Heart right ventricle (tissue), 16 donors: ENCODE measurements around the gene CABCOCO1. TPM values are rescaled to one million over a fixed set of nuclear protein-coding genes. Genes with fewer than 3 reads are reported as not detected.

Experiments used
- ATAC-seq, 8 donors: fragments of 200-7000 bp; cut with Tn5 transposase; one replicate each; pipeline ENCODE4 v1.9.1; 2020; ENCODE audit warnings: mild to moderate bottlenecking in 8 of 8, moderate library complexity in 8 of 8, moderate number of reproducible peaks in 1 of 8
- DNase-seq, 2 donors: peaks; one replicate each; pipeline ENCODE4 v3.0.0-alpha.2; 2020
- H3K27ac ChIP-seq, 10 donors: fragments of 200-600 bp; sonication (generic) in 2 of 10; one replicate each; pipeline versions ENCODE4 v1.5.0 to v1.8.0; 2020 to 2022; ENCODE audit warnings: mild to moderate bottlenecking in 3 of 10
- H3K27me3 ChIP-seq, 7 donors: fragments of 200-600 bp; one replicate each; pipeline ENCODE4 v1.8.0; 2021 to 2022; ENCODE audit warnings: mild to moderate bottlenecking in 2 of 7
- H3K36me3 ChIP-seq, 9 donors: fragments of 200-600 bp; sonication (generic) in 1 of 9; one replicate each; pipeline versions ENCODE4 v1.5.0 to v1.8.0; 2020 to 2022; ENCODE audit warnings: mild to moderate bottlenecking in 2 of 9
- H3K4me1 ChIP-seq, 9 donors: fragments of 200-600 bp; sonication (generic) in 1 of 9; one replicate each; pipeline versions ENCODE4 v1.5.0 to v1.8.0; 2020 to 2022; ENCODE audit warnings: mild to moderate bottlenecking in 4 of 9
- H3K4me3 ChIP-seq, 10 donors: fragments of 200-600 bp; sonication (generic) in 2 of 10; one replicate each; pipeline versions ENCODE4 v1.5.0 to v1.8.0; 2020 to 2022; ENCODE audit warnings: mild to moderate bottlenecking in 7 of 10, moderate library complexity in 2 of 10
- H3K9me3 ChIP-seq, 11 donors: fragments of 200-600 bp in 10 of 11; sonication (generic) in 2 of 11; one replicate each; pipeline versions ENCODE4 v1.5.0 to v1.8.0; 2013 to 2022; ENCODE audit warnings: mild to moderate bottlenecking in 2 of 11, control low read depth in 1 of 11, moderate library complexity in 1 of 11
- WGBS, 2 donors: extraction: QIAGEN DNeasy Blood & Tissue Kit; methylation state at CpG; one replicate each; pipeline ENCODE4 v1.1.7; 2013; ENCODE audit warnings: inconsistent platforms in 1 of 2; 5-methylcytosine and 5-hydroxymethylcytosine counted together
- intact Hi-C, 10 donors: fragments of 100-400 bp; cut with DNase I; formaldehyde crosslinking; loops; one replicate each; pipeline versions ENCODE4 v1.11.1 to v1.14.2; 2022
- polyA plus RNA-seq, 2 donors: library from polyadenylated mRNA; stranded (reverse); fragments of 200-250 nt; gene quantifications; one replicate each; pipeline ENCODE4 v1.2.3, GENCODE V29; 2013
- total RNA-seq, 10 donors: library from RNA; stranded (reverse); fragmentation: NEBNext Ultra II Directional in 3 of 10; extraction: Animal tissue kit (Norgen Biotek cat#: 25700) in 3 of 10; gene quantifications; one replicate each; pipeline versions ENCODE4 v1.2.1 to v1.2.4, GENCODE V29; 2021 to 2023
- TF ChIP-seq, protein P1 (sequence below), 9 donors: fragments of 200-600 bp; sonication (generic) in 2 of 9; IDR thresholded peaks; one replicate each; pipeline versions ENCODE4 v1.5.0 to v1.8.0; 2021 to 2022; ENCODE audit warnings: antibody characterized with exemption in 9 of 9, mild to moderate bottlenecking in 5 of 9, moderate library complexity in 1 of 9
- donor health status: Arrhythmogenic right ventricular cardiomyopathy.
- donor health status: ischemic (EF 13 %, LVEDD 7.1; RV severe dilation, severe dysfunction).
- donor health status: healthy with polysubstance abuse.
- donor health status: DM: no; HTN: yes; CAD: no.
- donor health status: DM: no; HTN: no; CAD: no.
- donor health status: ischemic (EF 25% LVEDD 6.9; RV normal size, moderate dysfunction).
- donor health status: ischemic (EF 25% LVEDD 5.7; RV mildly dilated, moderate dysfunction).
- donor health status: healthy.
- donor health status: DM: yes; HTN: yes; CAD: no.
- donor health status: Ischemic cardiomyopathy.
- donor health status: ischemic (EF 35%, LVEDD 5.7; RV mildly dilated, moderate dysfunction).
- donor health status: nonischemic (EF 11% LVEDD 7.7; RV severe dilation, severe dysfunction).
- donor health status: DM: yes; HTN: yes; CAD: no.
- donor health status: PGD.
- donor health status: ischemic (EF 29% LVEDD 5.4; RV normal size, mild dysfunction).
- donor health status: nonischemic (EF 23%, LVEDD 6.1; RV moderate dilation, normal function).

The CABCOCO1 gene
- total and polyA plus RNA-seq, 12 donors = 0.03 to 0.15 TPM; not detected in 10

DNA sequence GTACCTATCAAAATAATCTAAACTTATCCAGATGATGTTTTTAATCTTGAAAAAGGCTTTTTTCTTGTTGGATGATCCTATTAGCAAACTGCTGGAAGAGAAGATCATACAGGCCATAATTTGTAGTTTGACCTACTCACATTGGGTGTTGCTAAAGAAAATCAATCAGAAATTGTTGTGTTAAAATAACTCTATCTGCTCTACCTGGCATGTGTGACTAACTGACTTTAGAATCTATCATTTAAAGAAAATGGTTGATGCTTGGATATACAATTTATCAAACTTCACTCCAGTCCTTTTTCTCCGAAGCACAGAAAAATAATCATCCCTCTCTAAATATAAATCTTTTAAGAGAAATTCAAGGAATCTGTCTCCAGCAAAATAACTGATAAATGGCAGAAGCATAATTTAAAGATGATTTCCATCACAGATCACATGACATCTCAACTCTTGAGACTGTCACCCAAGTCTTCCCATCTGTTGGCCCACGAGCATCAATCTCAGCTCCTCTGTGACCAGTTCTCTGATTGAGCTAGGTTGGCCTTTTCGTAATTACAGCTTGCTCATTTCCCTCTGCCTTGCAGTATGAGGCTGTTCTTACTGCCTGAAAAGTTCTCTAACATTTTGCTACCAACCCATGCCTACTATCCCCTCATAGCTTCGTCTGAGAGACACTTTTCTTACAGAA is 36.4 kb downstream of the CABCOCO1 start:
- WGBS, 2 donors = 91 to 96% methylated on average over 4 of the region's 4 CpGs
- intact Hi-C loops = no loop called here

DNA sequence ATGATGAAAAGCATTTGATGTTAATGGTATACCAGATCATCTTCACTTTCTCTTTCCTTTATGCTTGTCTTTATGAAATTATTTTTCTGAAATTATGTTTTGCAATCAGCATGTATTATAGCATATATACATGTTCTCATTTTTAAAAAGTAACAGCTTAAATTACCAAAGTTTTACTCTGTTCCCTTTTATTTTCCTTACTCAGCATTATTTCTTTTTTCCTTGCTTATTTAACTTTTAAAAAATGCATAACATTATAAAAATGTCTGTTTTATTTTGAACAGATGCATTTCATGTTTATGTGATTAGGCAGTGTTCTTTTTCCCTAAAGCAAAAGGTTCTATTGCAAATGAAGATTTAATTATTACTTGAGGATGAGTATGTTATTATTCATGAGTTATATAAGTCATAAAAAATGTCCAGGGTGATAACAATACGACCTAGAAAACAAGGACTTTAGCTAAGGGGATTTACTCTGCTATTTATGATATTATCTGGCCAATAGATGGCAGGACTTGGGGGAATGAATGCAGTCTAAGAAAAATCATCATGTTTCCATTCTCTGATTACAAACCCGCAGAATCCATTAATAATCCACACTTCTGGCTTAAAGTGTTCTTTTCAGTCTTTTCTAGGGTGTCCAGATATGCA is 38.5 kb downstream of the CABCOCO1 start:
- 54 to 58% methylated on average over 2 of the region's 2 CpGs for WGBS, 2 donors
- no peak for ATAC-seq

More for the DNA sequence above, 36.4 kb downstream of the CABCOCO1 start:
- no peak for DNase-seq
- H3K9me3 ChIP-seq = no peaks in the 10 kb centered on the region
- H3K27me3 ChIP-seq = no peaks in the 10 kb centered on the region
- TF ChIP-seq, protein P1, sequence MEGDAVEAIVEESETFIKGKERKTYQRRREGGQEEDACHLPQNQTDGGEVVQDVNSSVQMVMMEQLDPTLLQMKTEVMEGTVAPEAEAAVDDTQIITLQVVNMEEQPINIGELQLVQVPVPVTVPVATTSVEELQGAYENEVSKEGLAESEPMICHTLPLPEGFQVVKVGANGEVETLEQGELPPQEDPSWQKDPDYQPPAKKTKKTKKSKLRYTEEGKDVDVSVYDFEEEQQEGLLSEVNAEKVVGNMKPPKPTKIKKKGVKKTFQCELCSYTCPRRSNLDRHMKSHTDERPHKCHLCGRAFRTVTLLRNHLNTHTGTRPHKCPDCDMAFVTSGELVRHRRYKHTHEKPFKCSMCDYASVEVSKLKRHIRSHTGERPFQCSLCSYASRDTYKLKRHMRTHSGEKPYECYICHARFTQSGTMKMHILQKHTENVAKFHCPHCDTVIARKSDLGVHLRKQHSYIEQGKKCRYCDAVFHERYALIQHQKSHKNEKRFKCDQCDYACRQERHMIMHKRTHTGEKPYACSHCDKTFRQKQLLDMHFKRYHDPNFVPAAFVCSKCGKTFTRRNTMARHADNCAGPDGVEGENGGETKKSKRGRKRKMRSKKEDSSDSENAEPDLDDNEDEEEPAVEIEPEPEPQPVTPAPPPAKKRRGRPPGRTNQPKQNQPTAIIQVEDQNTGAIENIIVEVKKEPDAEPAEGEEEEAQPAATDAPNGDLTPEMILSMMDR (IDR thresholded peaks at IDR 0.05) = no peak
- H3K27ac ChIP-seq = no peak overlapping the region
- ATAC-seq = no peak
- H3K4me1 ChIP-seq = no peaks in the 10 kb centered on the region
- H3K4me3 ChIP-seq = no peak overlapping the region
- no peaks in the 10 kb centered on the region for H3K36me3 ChIP-seq

DNA sequence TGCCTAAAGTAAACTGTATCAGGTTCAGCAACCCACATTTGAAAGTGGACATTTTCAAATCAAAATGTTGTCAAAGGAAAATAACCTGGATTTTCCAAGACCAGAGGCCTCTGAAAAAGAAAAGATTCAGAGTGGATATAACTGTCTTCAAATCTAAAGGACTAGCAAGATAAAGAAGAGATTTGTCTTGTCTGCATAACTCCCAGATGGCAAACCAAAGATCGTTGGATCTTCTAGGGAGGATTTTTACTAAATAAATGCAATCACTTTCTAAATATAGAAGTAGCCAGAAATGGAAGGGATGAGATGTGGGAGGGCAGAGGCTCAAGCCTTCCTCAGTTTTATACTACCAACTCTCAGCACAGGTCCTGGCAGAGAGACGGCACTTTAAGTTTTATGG is 39.0 kb downstream of the CABCOCO1 start:
- 47 to 53% methylated on average over 2 of the region's 2 CpGs for WGBS, 2 donors
- Histone ChIP-seq H3K27ac (no peak overlapping the region), H3K9me3 (no peaks in the 10 kb centered on the region), H3K4me3 (no peak overlapping the region), H3K27me3 (no peaks in the 10 kb centered on the region), H3K36me3 (no peaks in the 10 kb centered on the region), H3K4me1 (no peaks in the 10 kb centered on the region)
- DNase-seq (no peak), ATAC-seq (no peak)
- intact Hi-C loops = no loop called here
- TF ChIP-seq, protein P1 (IDR thresholded peaks at IDR 0.05) = no peak

More for the DNA sequence above, 38.5 kb downstream of the CABCOCO1 start:
- no peaks in the 10 kb centered on the region for H3K4me1 ChIP-seq
- DNase-seq = no peak
- no peak overlapping the region for H3K27ac ChIP-seq
- intact Hi-C loops = no loop called here
- H3K4me3 ChIP-seq = no peak overlapping the region
- H3K27me3 ChIP-seq = no peaks in the 10 kb centered on the region
- no peaks in the 10 kb centered on the region for H3K9me3 ChIP-seq
- H3K36me3 ChIP-seq = no peaks in the 10 kb centered on the region
- TF ChIP-seq, protein P1 (IDR thresholded peaks at IDR 0.05) = no peak

DNA sequence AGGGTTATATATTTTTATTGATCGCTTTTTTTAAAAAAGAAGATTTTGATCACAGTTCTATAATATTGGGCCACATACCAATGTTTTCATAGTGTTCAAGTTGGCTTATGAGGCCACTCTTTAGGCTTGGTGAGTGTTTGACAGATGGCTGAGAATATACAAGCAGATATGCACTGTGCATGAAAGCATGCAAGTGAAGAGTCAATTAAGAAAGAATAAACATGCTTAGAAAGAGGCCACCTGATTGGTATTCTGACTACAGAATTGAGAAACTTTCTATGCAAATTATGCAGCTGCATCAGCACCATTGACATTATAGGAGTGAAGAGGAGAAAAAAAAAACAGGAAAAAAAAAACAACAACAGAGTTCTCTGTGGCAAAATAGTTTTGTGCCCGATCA is 39.9 kb downstream of the CABCOCO1 start:
- intact Hi-C loops = no loop called here
- H3K36me3 ChIP-seq = no peaks in the 10 kb centered on the region
- ATAC-seq (no peak), DNase-seq (no peak)
- no peaks in the 10 kb centered on the region for H3K27me3 ChIP-seq
- H3K9me3 ChIP-seq = no peaks in the 10 kb centered on the region
- no peak overlapping the region for H3K27ac ChIP-seq
- TF ChIP-seq, protein P1 (IDR thresholded peaks at IDR 0.05) = no peak
- H3K4me3 ChIP-seq = no peak overlapping the region
- WGBS, 2 donors = 67 to 94% methylated on average over 2 of the region's 2 CpGs
- no peaks in the 10 kb centered on the region for H3K4me1 ChIP-seq
